SH-SY5Y (cell line): ENCODE data around the gene LRBA.

Source experiments
- GATA2 ChIP-seq: IDR thresholded peaks from 2 replicates; pipeline ENCODE4 v1.6.1; 2011; ENCODE audit warnings: mild to moderate bottlenecking, low read depth, low read length
- GATA3 ChIP-seq: IDR thresholded peaks from 2 replicates; pipeline ENCODE4 v1.6.1; 2011; ENCODE audit warnings: low read depth, mild to moderate bottlenecking, low read length, moderate library complexity

- TF ChIP-seq GATA2, result no peak
- TF ChIP-seq GATA3, result no peak
Measured at GRCh38 chr4:151034829-151035228, 19.7 kb upstream of the LRBA start.
